Panc1 (cell line): ENCODE measurements around the gene PLAU. TPM values are rescaled to one million over a fixed set of nuclear protein-coding genes. Genes with fewer than 3 reads are reported as not detected.
A peak's percentile ranks its signal among the peaks of the same experiment; 100 is the strongest.

Experiments used
- ATAC-seq: fragments of 200-7000 bp; cut with Tn5 transposase; 2 replicates; pipeline ENCODE4 v1.9.1; 2020; ENCODE audit warnings: mild to moderate bottlenecking, moderate library complexity
- BruUV-seq: library from RNA; stranded (reverse); fragments of 400-500 nt; replicated peaks from 2 replicates; lab custom pipeline; 2021; lab: Mats Ljungman, UMichigan
- CTCF ChIA-PET: fragments of 300-600 bp; sonication (Branson Sonifier 250); formaldehyde crosslinking; loops from one replicate; lab custom pipeline; 2022; ENCODE audit warnings: antibody characterized with exemption; lab: Charles Lee
- POLR2A ChIA-PET: fragments of 300-600 bp; sonication (Branson Sonifier 250); formaldehyde crosslinking; loops from one replicate; lab custom pipeline; 2022; ENCODE audit warnings: antibody characterized with exemption; lab: Charles Lee
- DNase-seq: peaks from one replicate; pipeline ENCODE4 v3.0.0-alpha.2; 2010; ENCODE audit warnings: low read depth, low spot score
- H3K27ac ChIP-seq: 2 replicates; pipeline ENCODE4 v1.5.1; 2011; ENCODE audit warnings: mild to moderate bottlenecking, low read length, inconsistent platforms
- H3K27me3 ChIP-seq: fragments of 200-500 bp; sonication (Bioruptor generic); 2 replicates; pipeline ENCODE4 v1.6.0; 2014; ENCODE audit warnings: low read length, inconsistent platforms; ENCODE audit not compliant: control insufficient read depth, insufficient read depth
- H3K36me3 ChIP-seq: fragments of 200-500 bp; sonication (Bioruptor generic); 2 replicates; pipeline ENCODE4 v1.5.1; 2014; ENCODE audit warnings: inconsistent platforms, mild to moderate bottlenecking, low read length, moderate library complexity; ENCODE audit not compliant: control insufficient read depth, insufficient read depth
- H3K4me1 ChIP-seq: 2 replicates; pipeline ENCODE4 v1.5.1; 2011; ENCODE audit warnings: inconsistent platforms, mild to moderate bottlenecking, low read length, moderate library complexity; ENCODE audit not compliant: control insufficient read depth, insufficient read depth
- H3K4me3 ChIP-seq, 2 experiments: 2 replicates each; pipeline ENCODE4 v1.5.1; 2011 to 2012; ENCODE audit warnings: low read depth in 2 of 2, low read length in 2 of 2, mild to moderate bottlenecking in 2 of 2, inconsistent platforms in 1 of 2, moderate library complexity in 1 of 2
- H3K9me3 ChIP-seq: fragments of 200-500 bp; sonication (Bioruptor generic); 2 replicates; pipeline ENCODE4 v1.5.1; 2014; ENCODE audit warnings: low read depth, mild to moderate bottlenecking, inconsistent platforms, low read length, moderate library complexity; ENCODE audit not compliant: control insufficient read depth, insufficient read depth
- CTCF ChIP-seq: fragments of 450-650 bp; IDR thresholded peaks from 2 replicates; pipeline ENCODE4 v1.5.1; 2017; ENCODE audit warnings: mild to moderate bottlenecking
- POLR2AphosphoS5 ChIP-seq: IDR thresholded peaks from 2 replicates; pipeline ENCODE4 v1.6.1; 2012; ENCODE audit warnings: mild to moderate bottlenecking, low read depth, low read length, moderate library complexity
- REST ChIP-seq, 2 experiments: IDR thresholded peaks; 2 replicates each; pipeline ENCODE4 v1.6.1; 2011 to 2012; ENCODE audit warnings: low read depth in 2 of 2, control low read depth in 1 of 2, low read length in 1 of 2, mild to moderate bottlenecking in 1 of 2, moderate library complexity in 1 of 2; ENCODE audit not compliant: insufficient read depth in 1 of 2
- SIN3A ChIP-seq: IDR thresholded peaks from 2 replicates; pipeline ENCODE4 v1.6.1; 2012; ENCODE audit warnings: low read depth, mild to moderate bottlenecking, low read length, moderate library complexity, borderline replicate concordance; ENCODE audit not compliant: insufficient read depth
- TCF7L2 ChIP-seq: IDR thresholded peaks from 2 replicates; pipeline ENCODE4 v1.6.1; 2011; ENCODE audit warnings: mild to moderate bottlenecking, low read depth, low read length, inconsistent platforms
- in situ Hi-C: cut with HindIII; loops from 2 replicates; pipeline ENCODE4 v1.10.0; 2016; ENCODE audit warnings: low sequenced_read_pairs, low pct_unique_long_range_greater_than_20kb
- intact Hi-C: fragments of 100-400 bp; cut with micrococcal nuclease; formaldehyde crosslinking; loops from one replicate; pipeline ENCODE4 v1.10.0; 2022; ENCODE audit not compliant: unreplicated experiment
- total RNA-seq: library from RNA; stranded (reverse); gene quantifications from one replicate; pipeline ENCODE4 v1.2.1, GENCODE V29; 2021; ENCODE audit not compliant: unreplicated experiment

Gene PLAU
- total RNA-seq, 1 experiment from 2014 or later, result 305 TPM

GRCh38 chr10:73915206-73915851, 4.4 kb downstream of the PLAU start:
- no peak for ATAC-seq
- Histone ChIP-seq H3K27me3 (no peaks in the 10 kb centered on the region), H3K9me3 (no peaks in the 10 kb centered on the region), H3K4me3 (peak overlapping the region; percentile 73 to 77), H3K4me1 (peaks cover 61% of the 10 kb centered on the region), H3K36me3 (peaks cover 2% of the 10 kb centered on the region; the same call in 1 of the 2 replicates), H3K27ac (peak overlapping the region; percentile 97)
- intact Hi-C loops, result no loop called here
- ChIA-PET CTCF (interaction anchor here (0.6 to 1.3 kb wide), 2 partner anchors 29 to 43 kb away, joined by 3 to 5 read pairs; no protein-coding TSS in a partner anchor), POLR2A (no interaction called here)
- in situ Hi-C loops, result no loop called here
- no peak for DNase-seq
- BruUV-seq, result no TSS peak
- no peak for TF ChIP-seq CTCF
- TF ChIP-seq SIN3A, result no peak
- no peak for TF ChIP-seq POLR2AphosphoS5
- no peak for TF ChIP-seq TCF7L2

- peak; percentile 40 for ATAC-seq
- TF ChIP-seq POLR2AphosphoS5 (peak; percentile 17; the same call in 1 of the 2 replicates), REST (IDR thresholded peaks at IDR 0.05; ENCODE audit: insufficient read depth in 1 of 2, low read depth in 2 of 2, low read length in 1 of 2) (no peak)
- BruUV-seq, result TSS peak; percentile 29
- H3K27ac ChIP-seq, result peak overlapping the region; percentile 97
- CTCF ChIA-PET, result interaction anchor here (0.7 kb wide), 1 partner anchor 31 kb away, joined by 3 read pairs; no protein-coding TSS in a partner anchor
- in situ Hi-C loops (no loop called here), intact Hi-C loops (no loop called here)
- POLR2A ChIA-PET, result interaction anchor here (0.6 to 0.7 kb wide), 4 partner anchors 9 to 79 kb away, joined by 3 to 5 read pairs (median 4); no protein-coding TSS in a partner anchor
- no peaks in the 10 kb centered on the region for H3K9me3 ChIP-seq
- peaks cover 2% of the 10 kb centered on the region; the same call in 1 of the 2 replicates for H3K36me3 ChIP-seq
- H3K27me3 ChIP-seq, result no peaks in the 10 kb centered on the region
- H3K4me3 ChIP-seq, result peak overlapping the region; percentile 73 to 77
- H3K4me1 ChIP-seq, result peaks cover 60% of the 10 kb centered on the region
- DNase-seq, result no peak
Measured at GRCh38 chr10:73916761-73917470, 6.0 kb downstream of the PLAU start.
